Ovary (tissue), 3 donors: ENCODE measurements around the gene PFKP.

Experiments
- EP300 ChIP-seq: sonication (generic); formaldehyde crosslinking; IDR thresholded peaks from one replicate; pipeline ENCODE4 v1.6.1; 2017; ENCODE audit warnings: antibody characterized with exemption
- POLR2A ChIP-seq: fragments of 450-650 bp; IDR thresholded peaks from one replicate; pipeline ENCODE4 v1.6.1; 2017; ENCODE audit warnings: antibody characterized with exemption, mild to moderate bottlenecking, moderate library complexity
- TF ChIP-seq, protein P1 (sequence below), 3 donors: fragments of 450-650 bp in 2 of 3; fragments of 200-600 bp in 1 of 3; IDR thresholded peaks; one replicate each; pipeline versions ENCODE4 v1.5.1 to v1.8.0; 2016 to 2022; ENCODE audit warnings: antibody characterized with exemption in 3 of 3, mild to moderate bottlenecking in 1 of 3
- donor health status: DM: no; HTN: no; CAD: no.

DNA sequence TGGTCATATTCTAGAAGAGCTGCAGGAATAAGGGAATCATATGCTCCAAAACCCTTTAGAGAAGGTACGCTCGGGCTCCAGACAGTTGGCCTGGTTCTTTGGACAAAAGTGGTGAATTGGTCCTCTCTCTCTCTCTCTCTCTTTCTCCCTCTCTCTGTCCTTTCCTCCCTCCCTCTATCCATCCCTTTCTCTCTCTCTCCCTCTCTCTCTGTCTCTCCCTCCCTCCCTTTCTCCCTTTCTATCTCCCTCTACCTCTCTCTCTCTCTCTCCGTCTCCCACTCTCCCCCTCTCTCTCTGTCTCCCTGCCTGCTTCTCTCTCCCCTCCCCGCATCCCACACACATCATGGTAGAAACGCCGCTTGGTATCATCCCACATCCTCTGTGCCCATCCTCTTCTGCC lies 19.8 kb upstream of the PFKP start:
- TF ChIP-seq, protein P1, sequence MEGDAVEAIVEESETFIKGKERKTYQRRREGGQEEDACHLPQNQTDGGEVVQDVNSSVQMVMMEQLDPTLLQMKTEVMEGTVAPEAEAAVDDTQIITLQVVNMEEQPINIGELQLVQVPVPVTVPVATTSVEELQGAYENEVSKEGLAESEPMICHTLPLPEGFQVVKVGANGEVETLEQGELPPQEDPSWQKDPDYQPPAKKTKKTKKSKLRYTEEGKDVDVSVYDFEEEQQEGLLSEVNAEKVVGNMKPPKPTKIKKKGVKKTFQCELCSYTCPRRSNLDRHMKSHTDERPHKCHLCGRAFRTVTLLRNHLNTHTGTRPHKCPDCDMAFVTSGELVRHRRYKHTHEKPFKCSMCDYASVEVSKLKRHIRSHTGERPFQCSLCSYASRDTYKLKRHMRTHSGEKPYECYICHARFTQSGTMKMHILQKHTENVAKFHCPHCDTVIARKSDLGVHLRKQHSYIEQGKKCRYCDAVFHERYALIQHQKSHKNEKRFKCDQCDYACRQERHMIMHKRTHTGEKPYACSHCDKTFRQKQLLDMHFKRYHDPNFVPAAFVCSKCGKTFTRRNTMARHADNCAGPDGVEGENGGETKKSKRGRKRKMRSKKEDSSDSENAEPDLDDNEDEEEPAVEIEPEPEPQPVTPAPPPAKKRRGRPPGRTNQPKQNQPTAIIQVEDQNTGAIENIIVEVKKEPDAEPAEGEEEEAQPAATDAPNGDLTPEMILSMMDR (IDR thresholded peaks at IDR 0.05), result no peak
- no peak for TF ChIP-seq POLR2A
- TF ChIP-seq EP300, result no peak
